ENCODE results near the gene SHROOM4. TPM values are rescaled to one million over a fixed set of nuclear protein-coding genes. Genes with fewer than 3 reads are reported as not detected.

The SHROOM4 gene
- total RNA-seq, 4 donors from 2014 or later: 4.6 to 14.1 (median 11.4) TPM

DNA sequence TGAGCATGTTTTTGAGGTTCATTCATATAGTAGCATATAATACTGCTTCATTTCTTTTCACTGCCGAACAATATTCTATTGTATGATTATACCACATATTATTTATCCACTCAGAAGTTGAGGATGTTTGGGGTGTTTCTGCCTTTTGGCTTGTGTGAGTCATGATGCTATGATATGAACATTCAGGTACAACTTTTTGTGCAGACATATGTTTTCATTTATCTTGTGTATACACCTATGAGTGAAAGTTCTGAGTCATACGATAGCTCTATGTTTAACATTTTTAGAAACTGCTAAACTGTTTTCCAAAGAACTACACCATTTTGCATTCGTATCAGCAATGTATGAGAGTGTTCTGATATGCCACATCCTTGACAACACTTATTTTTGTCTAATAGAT is 57.7 kb downstream of the SHROOM4 start:
- DNase-seq (ENCODE audit: low spot score in 2 of 2): no peak
- peaks cover 0 to 3% of the 10 kb centered on the region in 2 donors for H3K27me3 ChIP-seq
- no peaks in the 10 kb centered on the region for H3K36me3 ChIP-seq
- TF ChIP-seq POLR2A (IDR thresholded peaks at IDR 0.05): no peak
- TF ChIP-seq EP300 (IDR thresholded peaks at IDR 0.05): no peak
- TF ChIP-seq, protein P1, sequence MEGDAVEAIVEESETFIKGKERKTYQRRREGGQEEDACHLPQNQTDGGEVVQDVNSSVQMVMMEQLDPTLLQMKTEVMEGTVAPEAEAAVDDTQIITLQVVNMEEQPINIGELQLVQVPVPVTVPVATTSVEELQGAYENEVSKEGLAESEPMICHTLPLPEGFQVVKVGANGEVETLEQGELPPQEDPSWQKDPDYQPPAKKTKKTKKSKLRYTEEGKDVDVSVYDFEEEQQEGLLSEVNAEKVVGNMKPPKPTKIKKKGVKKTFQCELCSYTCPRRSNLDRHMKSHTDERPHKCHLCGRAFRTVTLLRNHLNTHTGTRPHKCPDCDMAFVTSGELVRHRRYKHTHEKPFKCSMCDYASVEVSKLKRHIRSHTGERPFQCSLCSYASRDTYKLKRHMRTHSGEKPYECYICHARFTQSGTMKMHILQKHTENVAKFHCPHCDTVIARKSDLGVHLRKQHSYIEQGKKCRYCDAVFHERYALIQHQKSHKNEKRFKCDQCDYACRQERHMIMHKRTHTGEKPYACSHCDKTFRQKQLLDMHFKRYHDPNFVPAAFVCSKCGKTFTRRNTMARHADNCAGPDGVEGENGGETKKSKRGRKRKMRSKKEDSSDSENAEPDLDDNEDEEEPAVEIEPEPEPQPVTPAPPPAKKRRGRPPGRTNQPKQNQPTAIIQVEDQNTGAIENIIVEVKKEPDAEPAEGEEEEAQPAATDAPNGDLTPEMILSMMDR (IDR thresholded peaks at IDR 0.05): no peak
- no peaks in the 10 kb centered on the region for H3K4me1 ChIP-seq
- no peak overlapping the region for H3K4me3 ChIP-seq
- no peaks in the 10 kb centered on the region for H3K9me3 ChIP-seq
- WGBS, 2 donors: 74 to 98% methylated on average over 3 of the region's 3 CpGs
- no peak overlapping the region for H3K27ac ChIP-seq

DNA sequence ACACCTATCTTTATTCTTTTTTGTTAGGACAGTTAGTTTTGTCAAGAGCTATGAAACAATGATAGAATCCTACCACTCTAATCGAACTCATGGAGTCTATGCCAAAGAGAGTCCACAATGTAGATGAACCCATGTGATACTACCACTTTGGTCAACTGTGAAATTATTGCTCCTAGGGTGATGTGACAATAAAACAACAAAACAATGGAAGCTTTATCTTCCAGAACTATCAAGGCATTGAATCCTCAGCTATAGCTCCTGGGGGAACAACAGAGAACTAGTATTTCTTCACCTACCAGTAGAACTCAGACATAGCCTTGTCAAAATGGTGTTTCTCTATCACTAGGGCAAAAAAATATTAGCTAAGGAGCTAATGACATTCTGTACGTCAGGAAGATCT is 62.9 kb downstream of the SHROOM4 start:
- 52 to 62% methylated on average over 2 of the region's 2 CpGs for WGBS, 2 donors
- no peaks in the 10 kb centered on the region for H3K36me3 ChIP-seq
- H3K27me3 ChIP-seq: peaks cover 0 to 6% of the 10 kb centered on the region in 2 donors
- no peaks in the 10 kb centered on the region for H3K4me1 ChIP-seq
- DNase-seq (ENCODE audit: low spot score in 2 of 2): no peak
- H3K27ac ChIP-seq: no peak overlapping the region
- TF ChIP-seq EP300 (IDR thresholded peaks at IDR 0.05) (no peak), POLR2A (IDR thresholded peaks at IDR 0.05) (no peak)
- TF ChIP-seq, protein P1 (IDR thresholded peaks at IDR 0.05): no peak
- H3K9me3 ChIP-seq: no peaks in the 10 kb centered on the region
- no peak overlapping the region for H3K4me3 ChIP-seq

DNA sequence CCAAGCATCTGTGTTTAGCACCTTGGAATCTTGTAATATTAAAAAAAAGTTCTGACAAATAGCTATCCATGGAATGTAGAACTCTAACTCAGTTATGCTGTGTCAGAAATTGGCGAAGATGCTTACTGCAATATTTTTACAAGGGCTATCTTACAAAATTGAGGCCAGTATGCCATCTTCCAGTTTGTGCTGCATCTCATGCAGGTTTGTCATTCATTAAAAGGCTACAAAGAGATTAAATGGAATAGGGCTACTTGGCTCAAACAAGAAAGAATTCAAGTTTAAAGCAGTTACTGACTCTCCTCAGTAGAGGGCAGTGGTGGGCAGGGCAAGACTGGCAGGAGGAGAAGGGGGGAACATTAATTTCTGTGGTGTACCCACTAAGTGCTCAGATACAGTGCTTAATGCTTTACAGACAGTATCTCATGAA is 66.5 kb downstream of the SHROOM4 start:
- Histone ChIP-seq H3K4me3 (no peak overlapping the region), H3K9me3 (no peaks in the 10 kb centered on the region), H3K27me3 (peaks cover 0 to 6% of the 10 kb centered on the region in 2 donors), H3K4me1 (no peaks in the 10 kb centered on the region), H3K36me3 (no peaks in the 10 kb centered on the region), H3K27ac (no peak overlapping the region)
- no peak for DNase-seq (ENCODE audit: low spot score in 2 of 2)
- no peak for TF ChIP-seq POLR2A (IDR thresholded peaks at IDR 0.05)
- TF ChIP-seq, protein P1 (IDR thresholded peaks at IDR 0.05): peak; percentile 38 to 55 (median 50)
- no peak for TF ChIP-seq EP300 (IDR thresholded peaks at IDR 0.05)
- WGBS, 2 donors: 52 to 63% methylated on average over 1 of the region's 1 CpG

DNA sequence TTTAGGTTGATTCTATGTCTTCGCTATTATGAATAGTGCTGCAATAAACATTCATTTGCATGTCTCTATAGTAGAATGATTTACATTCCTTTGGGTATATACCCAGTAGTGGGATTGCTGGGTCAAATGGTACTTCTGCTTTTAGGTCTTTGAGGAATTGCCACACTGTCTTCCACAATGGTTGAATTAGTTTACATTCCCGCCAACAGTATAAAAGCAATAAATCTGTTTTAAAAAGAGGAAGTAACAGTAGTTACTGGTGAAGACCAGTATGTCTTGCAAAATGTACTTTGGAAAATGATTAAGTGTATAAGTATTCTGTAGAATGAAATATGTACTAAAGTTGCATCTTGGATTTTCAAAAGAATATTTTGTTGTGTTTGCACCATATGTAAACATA is 77.3 kb downstream of the SHROOM4 start:
- no peaks in the 10 kb centered on the region for H3K27me3 ChIP-seq
- no peak overlapping the region for H3K27ac ChIP-seq
- no peaks in the 10 kb centered on the region for H3K9me3 ChIP-seq
- H3K36me3 ChIP-seq: no peaks in the 10 kb centered on the region
- no peaks in the 10 kb centered on the region for H3K4me1 ChIP-seq
- 81 to 86% methylated on average over 2 of the region's 2 CpGs for WGBS, 2 donors
- no peak overlapping the region for H3K4me3 ChIP-seq
- no peak for DNase-seq (ENCODE audit: low spot score in 2 of 2)
- TF ChIP-seq POLR2A (IDR thresholded peaks at IDR 0.05) (no peak), EP300 (IDR thresholded peaks at IDR 0.05) (no peak)
- TF ChIP-seq, protein P1 (IDR thresholded peaks at IDR 0.05): no peak

DNA sequence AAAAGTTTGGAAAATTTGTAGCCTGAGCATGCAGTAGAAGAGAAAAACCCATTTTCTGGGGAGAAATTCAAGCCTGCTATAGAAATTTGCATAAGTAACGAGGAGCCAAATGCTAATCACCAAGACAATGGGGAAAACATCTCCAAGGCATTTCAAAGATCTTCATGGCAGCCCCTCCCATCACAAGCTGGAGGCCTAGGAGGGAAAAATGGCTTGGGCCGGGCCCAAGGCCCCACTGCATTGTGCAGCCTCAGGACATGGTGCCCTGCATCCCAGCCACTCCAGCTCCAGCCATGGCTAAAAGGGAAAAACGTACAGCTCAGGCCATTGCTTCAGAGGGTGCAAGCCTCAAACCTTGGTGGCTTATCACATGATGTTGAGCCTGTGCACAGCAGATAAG is 87.7 kb downstream of the SHROOM4 start:
- Histone ChIP-seq H3K9me3 (no peaks in the 10 kb centered on the region), H3K27me3 (peaks cover 0 to 9% of the 10 kb centered on the region in 2 donors), H3K4me3 (no peak overlapping the region), H3K4me1 (no peaks in the 10 kb centered on the region), H3K36me3 (no peaks in the 10 kb centered on the region), H3K27ac (no peak overlapping the region)
- TF ChIP-seq, protein P1 (IDR thresholded peaks at IDR 0.05): no peak
- TF ChIP-seq EP300 (IDR thresholded peaks at IDR 0.05) (no peak), POLR2A (IDR thresholded peaks at IDR 0.05) (no peak)
- WGBS, 2 donors: 59 to 90% methylated on average over 1 to 3 of the region's 3 CpGs
- DNase-seq (ENCODE audit: low spot score in 2 of 2): no peak
